Astrocyte of the cerebellum (primary cell): ENCODE measurements around the gene ARHGAP10.

ENCODE experiments used
- DNase-seq: peaks from one replicate; pipeline ENCODE4 v3.0.0-alpha.2; 2011; ENCODE audit warnings: low read depth
- H3K4me3 ChIP-seq: 2 replicates; pipeline ENCODE4 v1.5.1; 2011; ENCODE audit warnings: mild to moderate bottlenecking, low read depth, low read length, moderate library complexity
- CTCF ChIP-seq: IDR thresholded peaks from 2 replicates; pipeline ENCODE4 v1.5.1; 2012; ENCODE audit warnings: low read length, low read depth, moderate library complexity, mild to moderate bottlenecking; ENCODE audit errors: missing control alignments
- in situ Hi-C: cut with HindIII; loops from 2 replicates; pipeline ENCODE4 v1.10.0; 2017; ENCODE audit warnings: low sequenced_read_pairs

ARHGAP10 gene

GRCh38 chr4:147730333-147730732 lies 1.6 kb upstream of the ARHGAP10 start:
- no peak for DNase-seq
- H3K4me3 ChIP-seq: no peak overlapping the region
- in situ Hi-C loops: no loop called here
- TF ChIP-seq CTCF: peak; percentile 22

- in situ Hi-C loops: no loop called here
- H3K4me3 ChIP-seq: peak overlapping the region; percentile 81
- no peak for DNase-seq
- no peak for TF ChIP-seq CTCF
Observed at GRCh38 chr4:147732518-147733235, 789 bp downstream of the ARHGAP10 start.

- in situ Hi-C loops: no loop called here
- TF ChIP-seq CTCF: no peak
- peak overlapping the region; percentile 81 for H3K4me3 ChIP-seq
- DNase-seq: no peak
Observed at GRCh38 chr4:147733716-147734344, 1.9 kb downstream of the ARHGAP10 start.

- no peak for TF ChIP-seq CTCF
- DNase-seq: no peak
- in situ Hi-C loops: no loop called here
- peak overlapping the region; percentile 81 for H3K4me3 ChIP-seq
Observed at GRCh38 chr4:147734496-147734895, 2.6 kb downstream of the ARHGAP10 start.

GRCh38 chr4:147735413-147736301 lies 3.8 kb downstream of the ARHGAP10 start:
- DNase-seq: no peak
- H3K4me3 ChIP-seq: peak overlapping the region; percentile 6
- in situ Hi-C loops: no loop called here
- no peak for TF ChIP-seq CTCF

GRCh38 chr4:147736458-147736857 lies 4.6 kb downstream of the ARHGAP10 start:
- DNase-seq: no peak
- TF ChIP-seq CTCF: no peak
- in situ Hi-C loops: no loop called here
- H3K4me3 ChIP-seq: no peak overlapping the region
